Activated naive CD4-positive, alpha-beta T cell treated with anti-CD3 and anti-CD28 coated beads, Interleukin-2, amount 50 U/mL, for 24 hours (primary cell): Measurements from ENCODE around the gene FLRT2.

Experiments
- H3K27ac Mint-ChIP-seq: one replicate; pipeline ENCODE4 v1.8.0; 2021; ENCODE audit warnings: mild to moderate bottlenecking, mixed read lengths
- H3K27me3 Mint-ChIP-seq: one replicate; pipeline ENCODE4 v1.8.0; 2021; ENCODE audit warnings: mixed read lengths
- H3K36me3 Mint-ChIP-seq: one replicate; pipeline ENCODE4 v1.8.0; 2021; ENCODE audit warnings: mixed read lengths
- H3K4me1 Mint-ChIP-seq: one replicate; pipeline ENCODE4 v1.8.0; 2021; ENCODE audit warnings: mixed read lengths
- H3K4me3 Mint-ChIP-seq: one replicate; pipeline ENCODE4 v1.8.0; 2021; ENCODE audit warnings: mild to moderate bottlenecking, mixed read lengths
- H3K9me3 Mint-ChIP-seq: one replicate; pipeline ENCODE4 v1.8.0; 2021; ENCODE audit warnings: mixed read lengths

FLRT2 gene

DNA sequence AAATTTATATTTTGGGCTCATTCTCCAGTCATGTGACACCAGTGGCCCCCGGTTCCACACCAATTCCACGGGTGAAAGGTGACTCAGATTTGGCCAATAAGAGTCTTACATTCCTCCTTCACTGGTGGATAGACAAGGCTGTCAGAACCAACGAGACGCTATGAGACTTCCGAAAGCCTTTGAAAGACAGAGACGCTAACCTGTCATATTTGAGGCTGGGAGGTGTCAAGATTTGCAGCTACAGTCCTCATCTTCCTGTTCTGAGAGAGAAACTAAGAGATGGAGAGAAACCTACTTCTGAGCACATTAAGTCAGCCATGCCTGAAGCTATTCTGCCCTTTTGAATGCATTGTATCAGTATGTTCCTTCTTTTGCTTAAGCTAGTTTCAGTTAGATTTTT is 171.2 kb downstream of the FLRT2 start:
- H3K27ac Mint-ChIP-seq, result no peak overlapping the region
- no peaks in the 10 kb centered on the region for H3K9me3 Mint-ChIP-seq
- H3K36me3 Mint-ChIP-seq, result no peaks in the 10 kb centered on the region
- no peaks in the 10 kb centered on the region for H3K4me1 Mint-ChIP-seq
- H3K27me3 Mint-ChIP-seq, result no peaks in the 10 kb centered on the region
- no peak overlapping the region for H3K4me3 Mint-ChIP-seq

DNA sequence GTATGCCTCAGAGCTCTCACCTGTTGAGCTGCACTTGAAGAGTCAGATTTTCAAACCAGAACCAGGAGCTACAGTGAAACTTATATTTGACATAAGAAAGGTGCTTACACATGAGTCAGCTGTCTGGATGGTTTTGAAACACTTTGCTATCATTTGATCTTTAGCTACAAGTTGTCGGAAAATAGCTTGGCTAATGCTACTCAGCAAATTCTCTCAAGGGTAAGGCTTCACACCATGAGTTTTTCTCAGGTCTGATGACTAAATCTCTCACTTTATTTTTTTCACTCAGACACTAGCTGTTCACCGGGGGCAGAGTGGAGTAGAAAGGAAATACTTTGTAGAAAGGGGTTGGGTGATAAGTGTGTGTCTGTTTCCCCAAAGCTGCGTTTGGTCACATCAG is 171.8 kb downstream of the FLRT2 start:
- Mint-ChIP-seq H3K36me3 (no peaks in the 10 kb centered on the region), H3K27me3 (no peaks in the 10 kb centered on the region), H3K4me1 (no peaks in the 10 kb centered on the region), H3K9me3 (no peaks in the 10 kb centered on the region), H3K4me3 (no peak overlapping the region), H3K27ac (no peak overlapping the region)

DNA sequence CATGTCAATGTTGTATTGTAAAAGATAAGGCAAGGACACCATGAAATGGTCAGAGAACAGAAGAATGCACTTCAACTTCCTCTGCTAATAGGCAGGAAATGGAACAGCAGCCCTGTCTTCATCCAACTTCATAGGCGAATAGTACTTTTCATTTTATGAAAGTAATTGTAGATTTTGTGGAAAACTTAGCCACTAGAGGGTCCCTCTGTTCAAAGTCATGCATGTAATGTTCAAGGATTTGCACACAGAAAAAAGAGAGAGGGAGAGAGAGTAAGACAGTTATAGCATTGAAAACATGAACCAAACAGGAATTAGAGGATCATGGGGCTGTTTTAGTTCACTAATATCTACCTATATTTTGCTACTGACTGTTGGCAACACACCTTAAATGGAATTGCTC is 172.2 kb downstream of the FLRT2 start:
- H3K27me3 Mint-ChIP-seq, result no peaks in the 10 kb centered on the region
- no peaks in the 10 kb centered on the region for H3K9me3 Mint-ChIP-seq
- H3K27ac Mint-ChIP-seq, result no peak overlapping the region

DNA sequence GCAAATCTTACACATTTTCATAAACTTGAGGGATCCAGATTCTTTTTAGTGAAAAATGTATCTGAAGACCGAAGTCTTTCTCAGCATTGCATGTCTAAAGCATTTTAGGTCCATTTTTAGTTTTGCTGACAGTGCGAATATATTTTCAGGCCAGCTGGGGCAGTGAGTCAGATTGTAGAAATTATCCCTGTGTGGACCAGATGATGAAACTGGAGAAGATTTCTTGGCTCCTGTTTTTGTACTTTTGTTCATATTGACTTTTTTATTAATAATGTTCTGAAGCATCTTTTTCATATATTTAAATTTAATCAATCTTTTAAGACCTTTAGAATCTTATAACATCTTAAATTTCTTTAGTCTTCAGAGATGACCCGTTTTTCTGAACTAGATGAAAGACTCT is 173.1 kb downstream of the FLRT2 start:
- no peaks in the 10 kb centered on the region for H3K36me3 Mint-ChIP-seq
- no peaks in the 10 kb centered on the region for H3K4me1 Mint-ChIP-seq
- H3K27me3 Mint-ChIP-seq, result no peaks in the 10 kb centered on the region
- no peaks in the 10 kb centered on the region for H3K9me3 Mint-ChIP-seq
- no peak overlapping the region for H3K4me3 Mint-ChIP-seq
- H3K27ac Mint-ChIP-seq, result no peak overlapping the region

More for the DNA sequence above, 172.2 kb downstream of the FLRT2 start:
- Mint-ChIP-seq H3K4me3 (no peak overlapping the region), H3K36me3 (no peaks in the 10 kb centered on the region), H3K4me1 (no peaks in the 10 kb centered on the region)
